ENCODE results near the gene SARDH.

Gene SARDH

DNA sequence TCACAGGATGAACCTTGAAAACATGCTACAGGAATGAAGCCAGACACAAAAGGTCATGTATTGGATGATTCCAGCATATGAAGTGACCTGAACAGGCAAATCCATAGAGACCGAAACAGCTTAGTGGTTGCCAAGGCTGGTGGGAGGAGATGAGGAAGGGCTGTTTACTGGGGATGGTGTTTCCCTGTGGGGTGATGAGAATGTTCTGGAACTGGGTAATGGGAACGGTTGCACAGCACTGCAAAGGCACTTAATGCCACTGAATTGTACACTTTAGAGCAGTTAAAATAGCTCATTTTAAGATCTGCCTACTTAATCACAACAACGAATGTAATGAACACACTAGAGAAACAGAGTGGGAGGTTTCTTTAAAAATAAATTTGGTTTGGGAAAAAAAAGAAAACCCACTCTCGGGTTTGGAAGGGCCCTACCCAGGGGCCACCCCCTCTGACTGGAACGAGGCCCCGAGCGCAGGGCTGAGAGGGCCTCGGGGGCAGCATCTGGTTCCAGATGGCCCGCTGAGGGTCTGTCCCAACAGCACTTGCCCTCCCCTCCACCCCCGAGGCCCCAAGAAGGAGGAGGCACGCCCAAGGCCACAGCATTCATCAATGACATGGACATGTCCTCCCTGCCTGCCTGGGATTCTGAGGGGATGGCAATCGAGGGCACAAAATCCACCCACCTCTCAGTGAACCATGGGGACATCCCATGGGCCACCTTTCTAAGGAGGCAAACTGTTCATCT is 31.7 kb downstream of the SARDH start:
- no peaks in the 10 kb centered on the region; the same call in 1 of the 2 replicates for H3K4me1 ChIP-seq (ENCODE audit: insufficient read depth, low read length)
- H3K36me3 ChIP-seq (ENCODE audit: insufficient read depth, low read depth, low read length) = no peaks in the 10 kb centered on the region
- no peak overlapping the region for H3K4me3 ChIP-seq (ENCODE audit: low read length)
- peaks cover 10% of the 10 kb centered on the region; the same call in 1 of the 2 replicates for H3K27me3 ChIP-seq (ENCODE audit: insufficient read depth, low read length)
- H3K27ac ChIP-seq (ENCODE audit: low read length) = no peak overlapping the region
- H3K9me3 ChIP-seq (ENCODE audit: insufficient read depth, low read depth, low read length) = no peaks in the 10 kb centered on the region
- H3K9ac ChIP-seq (ENCODE audit: low read depth, low read length) = no peak overlapping the region

DNA sequence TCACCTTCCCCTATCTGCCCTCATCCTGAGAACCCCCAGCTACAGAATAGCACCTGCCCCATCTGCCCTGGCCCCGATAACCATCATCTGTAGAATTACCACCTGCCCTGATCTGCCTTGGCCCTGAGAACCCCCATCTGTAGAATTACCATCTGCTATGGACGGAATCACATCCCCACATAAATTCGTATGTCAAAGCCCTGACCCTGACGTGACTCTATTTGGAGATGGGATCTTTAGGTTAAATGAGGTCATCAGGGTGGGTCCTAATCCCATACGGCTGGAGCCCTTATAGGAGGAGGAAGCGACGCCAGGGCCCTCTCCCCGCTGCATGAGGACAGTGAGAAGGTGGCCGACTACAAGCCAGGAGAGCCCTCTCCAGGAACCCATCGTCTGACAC is 32.6 kb downstream of the SARDH start:
- Histone ChIP-seq H3K9me3 (ENCODE audit: insufficient read depth, low read depth, low read length) (no peaks in the 10 kb centered on the region), H3K4me1 (ENCODE audit: insufficient read depth, low read length) (no peaks in the 10 kb centered on the region; the same call in 1 of the 2 replicates), H3K36me3 (ENCODE audit: insufficient read depth, low read depth, low read length) (no peaks in the 10 kb centered on the region), H3K27ac (ENCODE audit: low read length) (no peak overlapping the region), H3K4me3 (ENCODE audit: low read length) (no peak overlapping the region), H3K27me3 (ENCODE audit: insufficient read depth, low read length) (peaks cover 10% of the 10 kb centered on the region; the same call in 1 of the 2 replicates), H3K9ac (ENCODE audit: low read depth, low read length) (no peak overlapping the region)

DNA sequence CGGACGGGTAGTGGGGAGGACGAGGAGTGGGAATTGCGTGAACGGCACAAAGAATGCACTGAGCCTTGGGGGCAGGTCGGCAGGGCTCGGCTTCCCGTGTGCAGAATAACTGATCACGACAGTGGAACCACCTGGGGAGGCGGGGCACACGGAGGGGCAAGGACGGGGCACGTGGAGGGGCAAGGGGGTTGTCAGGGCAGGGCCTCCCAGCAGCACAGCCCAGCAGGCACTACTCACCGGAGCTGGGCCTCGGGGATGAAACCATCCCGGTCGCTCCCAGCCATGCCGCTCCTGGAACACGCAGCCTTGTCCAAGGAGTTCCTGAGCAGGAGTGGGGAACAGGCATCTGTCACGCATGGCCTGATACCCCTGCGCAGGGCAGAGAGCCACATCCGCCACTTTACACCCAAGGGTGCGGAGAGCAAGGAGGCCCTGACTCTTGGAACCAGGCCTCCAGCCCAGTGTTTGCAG is 33.4 kb downstream of the SARDH start:
- Histone ChIP-seq H3K4me3 (ENCODE audit: low read length) (no peak overlapping the region), H3K27me3 (ENCODE audit: insufficient read depth, low read length) (peaks cover 10% of the 10 kb centered on the region; the same call in 1 of the 2 replicates)

DNA sequence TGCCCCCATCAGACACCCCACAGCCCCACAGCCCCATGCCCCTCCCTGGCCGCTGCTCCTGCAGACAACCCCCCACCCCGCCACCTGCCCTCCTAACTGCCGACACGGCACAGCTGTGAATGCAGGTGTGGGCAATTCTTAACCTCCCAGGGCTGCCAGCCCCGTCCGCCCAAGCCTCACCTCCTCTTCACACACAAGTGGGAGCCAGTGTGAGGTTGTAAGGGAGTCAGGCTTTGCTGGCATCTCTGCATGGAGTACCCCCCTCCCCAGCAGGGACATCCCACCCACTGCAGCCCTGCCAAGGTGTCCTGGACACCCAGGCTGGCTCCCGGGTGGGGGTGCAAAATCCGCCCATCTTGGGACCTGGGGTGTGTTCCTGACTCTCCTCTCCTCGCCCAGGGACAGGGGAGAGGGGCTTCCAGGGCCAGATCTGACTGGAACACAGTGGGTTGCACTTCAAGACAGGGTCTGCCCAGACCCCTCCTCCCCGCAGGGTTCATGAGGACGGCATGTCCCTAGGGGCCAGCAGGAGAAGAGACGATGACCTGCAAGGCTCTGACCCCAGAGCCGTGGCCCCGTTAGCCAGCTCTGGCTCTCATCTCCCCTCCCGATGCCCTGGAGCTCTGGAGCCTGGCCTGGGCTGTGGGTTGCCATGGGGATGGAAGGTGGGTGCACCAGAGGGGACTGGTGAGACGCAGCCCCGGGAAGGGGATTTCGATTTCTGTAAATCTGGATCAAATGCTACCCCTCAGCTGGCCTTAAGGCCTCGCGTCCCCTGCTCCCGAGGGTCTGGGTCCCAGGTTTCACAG is 34.4 kb downstream of the SARDH start:
- no peak overlapping the region for H3K4me3 ChIP-seq (ENCODE audit: low read length)
- no peak overlapping the region for H3K27ac ChIP-seq (ENCODE audit: low read length)
- no peaks in the 10 kb centered on the region; the same call in 1 of the 2 replicates for H3K4me1 ChIP-seq (ENCODE audit: insufficient read depth, low read length)

More for the DNA sequence above, 33.4 kb downstream of the SARDH start:
- no peaks in the 10 kb centered on the region for H3K36me3 ChIP-seq (ENCODE audit: insufficient read depth, low read depth, low read length)
- H3K9ac ChIP-seq (ENCODE audit: low read depth, low read length) = no peak overlapping the region
- no peaks in the 10 kb centered on the region; the same call in 1 of the 2 replicates for H3K4me1 ChIP-seq (ENCODE audit: insufficient read depth, low read length)
- no peak overlapping the region for H3K27ac ChIP-seq (ENCODE audit: low read length)
- no peaks in the 10 kb centered on the region for H3K9me3 ChIP-seq (ENCODE audit: insufficient read depth, low read depth, low read length)

DNA sequence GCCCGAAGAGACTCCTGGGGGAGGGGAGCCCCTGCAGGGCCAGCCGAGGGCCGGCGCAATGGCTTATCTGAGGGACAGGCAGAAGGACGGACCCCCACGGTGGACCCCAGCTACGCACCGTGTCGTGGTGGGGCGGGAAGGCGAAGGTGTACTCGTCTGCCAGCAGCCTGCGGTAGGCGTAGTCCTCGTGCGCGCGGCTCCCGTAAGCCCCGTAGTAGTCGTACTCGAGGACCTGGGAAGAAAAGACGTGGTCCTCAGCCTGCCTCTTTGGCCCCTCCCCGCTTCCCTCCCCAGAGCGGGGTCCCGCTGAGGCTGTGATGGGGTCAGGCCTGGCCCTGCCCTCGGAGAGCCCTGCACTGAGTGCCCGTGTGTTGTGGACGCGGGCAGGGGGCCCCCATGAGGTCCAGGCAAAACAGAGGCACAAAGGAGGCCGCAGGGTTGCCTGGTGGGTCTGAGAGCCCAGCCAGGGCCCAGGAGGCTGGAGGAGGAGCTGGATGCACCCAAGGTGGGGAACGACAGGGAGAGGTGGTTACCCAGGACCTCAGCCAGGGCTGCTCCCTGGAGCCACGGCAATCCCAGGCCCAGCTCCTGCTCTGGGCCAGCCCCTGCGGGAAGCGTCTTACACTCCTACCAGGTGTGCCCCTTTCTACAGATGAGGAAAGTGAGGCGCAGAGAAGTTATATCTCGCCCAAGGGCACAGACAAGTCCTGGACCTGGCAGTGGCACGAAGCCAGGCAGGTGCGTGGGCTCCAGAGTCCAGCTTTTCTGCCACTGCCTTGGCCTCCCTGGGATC is 35.2 kb downstream of the SARDH start:
- Histone ChIP-seq H3K27me3 (ENCODE audit: insufficient read depth, low read length) (peaks cover 10% of the 10 kb centered on the region; the same call in 1 of the 2 replicates), H3K27ac (ENCODE audit: low read length) (no peak overlapping the region)

More for the DNA sequence above, 34.4 kb downstream of the SARDH start:
- peaks cover 10% of the 10 kb centered on the region; the same call in 1 of the 2 replicates for H3K27me3 ChIP-seq (ENCODE audit: insufficient read depth, low read length)
- H3K9me3 ChIP-seq (ENCODE audit: insufficient read depth, low read depth, low read length) = no peaks in the 10 kb centered on the region
- no peak overlapping the region for H3K9ac ChIP-seq (ENCODE audit: low read depth, low read length)
- H3K36me3 ChIP-seq (ENCODE audit: insufficient read depth, low read depth, low read length) = no peaks in the 10 kb centered on the region

DNA sequence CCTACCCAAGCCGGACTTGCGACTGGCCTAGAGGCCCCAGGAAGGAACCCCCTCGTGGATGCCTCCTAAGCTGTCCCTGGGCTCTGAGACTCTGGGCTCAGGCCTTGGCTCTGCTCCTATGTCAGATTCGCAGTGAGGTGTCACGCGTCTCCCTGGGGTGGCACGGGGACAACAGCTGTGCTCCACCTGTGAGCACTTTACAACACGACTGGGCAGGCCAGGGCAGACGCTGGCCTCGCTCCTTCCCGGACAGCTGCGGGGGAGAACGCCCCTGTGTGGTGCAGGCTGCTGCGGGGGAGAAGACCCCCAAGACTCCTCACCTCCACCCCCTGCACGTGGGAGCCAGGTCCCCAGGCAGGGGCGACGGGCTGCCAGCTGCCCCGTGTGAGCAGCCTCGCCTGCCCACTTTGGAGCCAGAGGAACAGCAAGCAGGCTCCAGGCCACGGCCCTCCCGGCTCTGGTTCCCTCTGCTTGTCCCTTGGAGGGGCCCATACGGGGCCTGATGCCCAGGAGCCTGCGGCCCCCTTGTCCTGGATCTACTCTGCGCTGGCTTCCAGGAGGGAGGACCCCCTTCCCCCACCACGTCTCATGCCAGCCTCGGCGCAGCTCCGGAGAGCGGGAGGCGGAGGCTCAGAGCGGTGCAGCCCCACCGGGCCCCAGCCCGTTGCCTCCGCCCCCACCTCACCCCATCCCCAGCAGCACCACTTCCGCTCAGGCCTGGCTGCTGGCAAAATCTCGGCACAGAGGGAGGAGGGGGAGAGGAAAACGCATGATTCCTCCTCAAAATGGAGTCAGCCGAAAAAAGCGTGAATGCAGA is 36.0 kb downstream of the SARDH start:
- Histone ChIP-seq H3K27ac (ENCODE audit: low read length) (no peak overlapping the region), H3K36me3 (ENCODE audit: insufficient read depth, low read depth, low read length) (no peaks in the 10 kb centered on the region), H3K4me1 (ENCODE audit: insufficient read depth, low read length) (no peaks in the 10 kb centered on the region; the same call in 1 of the 2 replicates), H3K4me3 (ENCODE audit: low read length) (peak overlapping the region; percentile 42; the same call in 1 of the 2 replicates), H3K9me3 (ENCODE audit: insufficient read depth, low read depth, low read length) (no peaks in the 10 kb centered on the region), H3K9ac (ENCODE audit: low read depth, low read length) (peak overlapping the region; percentile 51; the same call in 1 of the 2 replicates), H3K27me3 (ENCODE audit: insufficient read depth, low read length) (peaks cover 10% of the 10 kb centered on the region; the same call in 1 of the 2 replicates)

More for the DNA sequence above, 35.2 kb downstream of the SARDH start:
- H3K9ac ChIP-seq (ENCODE audit: low read depth, low read length) = peak overlapping the region; percentile 51; the same call in 1 of the 2 replicates
- H3K4me1 ChIP-seq (ENCODE audit: insufficient read depth, low read length) = no peaks in the 10 kb centered on the region; the same call in 1 of the 2 replicates
- H3K9me3 ChIP-seq (ENCODE audit: insufficient read depth, low read depth, low read length) = no peaks in the 10 kb centered on the region
- H3K4me3 ChIP-seq (ENCODE audit: low read length) = peak overlapping the region; percentile 42; the same call in 1 of the 2 replicates
- no peaks in the 10 kb centered on the region for H3K36me3 ChIP-seq (ENCODE audit: insufficient read depth, low read depth, low read length)

DNA sequence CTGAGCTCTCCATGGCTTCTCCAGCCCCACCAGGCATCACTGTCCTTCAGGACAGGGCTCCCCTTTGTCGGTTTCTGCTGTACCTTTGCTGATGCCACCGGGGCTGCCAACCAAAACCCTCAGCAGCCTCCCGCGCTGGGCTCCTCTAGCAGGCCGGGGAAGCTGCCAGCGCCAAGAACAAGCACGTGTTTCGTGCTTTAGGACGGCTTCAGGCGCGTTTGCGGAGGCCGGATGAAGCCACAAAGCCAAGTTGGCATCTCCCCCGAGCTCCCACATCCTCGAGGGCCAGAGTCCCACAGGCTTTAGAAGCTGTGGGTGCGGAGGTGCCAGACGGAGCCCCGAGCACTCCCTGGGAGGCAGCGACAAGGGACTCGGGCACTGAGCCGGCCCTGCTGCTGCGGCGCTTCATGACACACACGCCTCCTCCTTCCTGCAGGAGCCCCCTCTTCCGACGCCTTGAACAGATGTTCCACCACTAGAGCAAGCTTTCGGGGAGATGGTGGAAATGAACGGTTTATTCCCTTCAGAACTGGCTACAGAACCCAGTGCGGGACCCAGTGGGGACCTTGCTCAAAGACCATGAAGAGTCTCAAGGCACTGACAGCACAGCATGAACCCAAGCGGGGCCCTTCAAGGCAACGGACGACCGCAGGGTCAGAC is 36.7 kb downstream of the SARDH start:
- H3K9me3 ChIP-seq (ENCODE audit: insufficient read depth, low read depth, low read length) = no peaks in the 10 kb centered on the region
- no peak overlapping the region for H3K9ac ChIP-seq (ENCODE audit: low read depth, low read length)
- H3K4me1 ChIP-seq (ENCODE audit: insufficient read depth, low read length) = no peaks in the 10 kb centered on the region; the same call in 1 of the 2 replicates
- H3K36me3 ChIP-seq (ENCODE audit: insufficient read depth, low read depth, low read length) = no peaks in the 10 kb centered on the region
- H3K4me3 ChIP-seq (ENCODE audit: low read length) = no peak overlapping the region
- peaks cover 10% of the 10 kb centered on the region; the same call in 1 of the 2 replicates for H3K27me3 ChIP-seq (ENCODE audit: insufficient read depth, low read length)
- H3K27ac ChIP-seq (ENCODE audit: low read length) = no peak overlapping the region

DNA sequence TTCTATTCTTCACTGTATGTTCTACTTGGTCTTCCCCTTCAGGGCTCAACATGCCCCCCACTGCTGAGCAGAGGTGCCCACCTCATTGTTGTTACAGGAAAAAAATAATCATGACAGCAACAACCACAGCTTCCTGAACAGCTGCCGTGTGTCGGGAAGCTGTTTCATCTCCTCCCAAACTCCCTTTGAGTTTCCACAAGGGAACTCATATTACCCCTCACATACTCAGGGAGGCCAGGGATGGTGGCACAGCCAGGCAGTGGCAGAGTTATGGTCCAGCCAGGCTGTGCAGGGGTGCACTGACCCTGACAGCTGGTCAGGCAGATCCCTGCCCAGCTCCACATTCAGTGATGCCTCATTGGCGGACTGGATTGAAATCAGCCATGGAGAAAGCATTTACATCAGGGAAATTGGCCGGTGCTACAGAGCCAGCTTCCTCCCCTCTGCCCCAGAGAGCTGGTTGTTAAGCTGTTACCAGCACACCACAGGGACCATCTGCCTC is 37.3 kb downstream of the SARDH start:
- H3K9me3 ChIP-seq (ENCODE audit: insufficient read depth, low read depth, low read length) = no peaks in the 10 kb centered on the region
- no peaks in the 10 kb centered on the region; the same call in 1 of the 2 replicates for H3K4me1 ChIP-seq (ENCODE audit: insufficient read depth, low read length)
- no peak overlapping the region for H3K4me3 ChIP-seq (ENCODE audit: low read length)
- no peak overlapping the region for H3K27ac ChIP-seq (ENCODE audit: low read length)
- H3K27me3 ChIP-seq (ENCODE audit: insufficient read depth, low read length) = peaks cover 10% of the 10 kb centered on the region; the same call in 1 of the 2 replicates
- no peaks in the 10 kb centered on the region for H3K36me3 ChIP-seq (ENCODE audit: insufficient read depth, low read depth, low read length)
- H3K9ac ChIP-seq (ENCODE audit: low read depth, low read length) = no peak overlapping the region

DNA sequence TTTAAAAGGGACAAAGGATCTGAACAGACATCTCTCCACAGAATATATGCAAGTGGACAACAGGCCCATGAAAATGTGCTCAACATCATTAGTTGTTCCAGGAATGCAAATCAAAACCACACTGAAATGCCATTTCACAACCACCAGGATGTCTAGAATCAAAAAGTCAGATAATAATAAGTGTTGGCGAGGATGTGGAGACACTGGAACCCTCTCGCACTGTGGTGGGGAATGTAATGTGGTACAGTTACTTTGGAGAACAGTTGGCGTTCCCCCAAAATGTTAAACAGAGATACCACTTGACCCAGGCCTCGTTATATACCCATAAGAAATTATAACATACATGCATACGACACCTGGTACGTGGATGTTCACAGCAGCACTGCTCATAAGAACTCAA is 38.6 kb downstream of the SARDH start:
- Histone ChIP-seq H3K4me1 (ENCODE audit: insufficient read depth, low read length) (no peaks in the 10 kb centered on the region; the same call in 1 of the 2 replicates), H3K36me3 (ENCODE audit: insufficient read depth, low read depth, low read length) (no peaks in the 10 kb centered on the region), H3K9ac (ENCODE audit: low read depth, low read length) (no peak overlapping the region), H3K9me3 (ENCODE audit: insufficient read depth, low read depth, low read length) (no peaks in the 10 kb centered on the region), H3K4me3 (ENCODE audit: low read length) (no peak overlapping the region), H3K27ac (ENCODE audit: low read length) (no peak overlapping the region), H3K27me3 (ENCODE audit: insufficient read depth, low read length) (peaks cover 10% of the 10 kb centered on the region; the same call in 1 of the 2 replicates)

DNA sequence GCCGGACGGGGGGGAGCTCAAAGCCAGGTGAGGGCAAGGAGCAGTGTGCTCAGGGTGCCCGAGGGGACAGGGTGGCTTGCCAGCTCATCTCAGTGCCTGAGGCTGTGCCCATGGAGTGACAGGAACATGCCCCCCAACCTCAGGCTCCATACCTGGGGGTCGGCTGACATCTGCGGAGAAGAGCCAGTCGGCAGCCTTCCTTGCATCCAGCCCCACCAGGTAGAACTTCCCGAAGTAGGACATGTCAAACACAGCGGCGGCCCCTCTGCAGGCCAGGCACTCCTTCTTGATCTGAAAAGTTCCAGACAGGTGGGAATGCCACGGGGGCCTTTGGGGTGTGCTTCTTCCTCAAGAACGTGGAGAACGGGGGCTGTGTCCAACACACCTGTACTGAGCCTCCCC is 42.1 kb downstream of the SARDH start:
- H3K9me3 ChIP-seq (ENCODE audit: insufficient read depth, low read depth, low read length) = no peaks in the 10 kb centered on the region
- no peak overlapping the region for H3K9ac ChIP-seq (ENCODE audit: low read depth, low read length)
- H3K36me3 ChIP-seq (ENCODE audit: insufficient read depth, low read depth, low read length) = no peaks in the 10 kb centered on the region
- no peaks in the 10 kb centered on the region for H3K4me1 ChIP-seq (ENCODE audit: insufficient read depth, low read length)
- H3K27ac ChIP-seq (ENCODE audit: low read length) = no peak overlapping the region
- H3K4me3 ChIP-seq (ENCODE audit: low read length) = no peak overlapping the region
- H3K27me3 ChIP-seq (ENCODE audit: insufficient read depth, low read length) = no peaks in the 10 kb centered on the region

Data from iPS-20b (cell line).